GM12878 (cell line): ENCODE data around the gene METTL13. TPM values are rescaled to one million over a fixed set of nuclear protein-coding genes. Genes with fewer than 3 reads are reported as not detected.

Experiments
- ATAC-seq: fragments of 200-7000 bp; cut with Tn5 transposase; 3 replicates; pipeline ENCODE4 v1.9.1; 2020; ENCODE audit warnings: mild to moderate bottlenecking, moderate library complexity
- BruUV-seq: library from RNA; stranded (reverse); fragments of 400-500 nt; replicated peaks from 2 replicates; lab custom pipeline; 2021; lab: Mats Ljungman, UMichigan
- CTCF ChIA-PET: fragments of 300-600 bp; sonication (Branson Sonifier 250); formaldehyde crosslinking; extraction: SDS; loops from one replicate; lab custom pipeline; 2021; ENCODE audit warnings: inconsistent platforms; lab: Yijun Ruan, JAX
- POLR2A ChIA-PET: fragments of 350-600 bp; formaldehyde crosslinking; extraction: SDS; loops from one replicate; lab custom pipeline; 2021; ENCODE audit warnings: inconsistent platforms; lab: Charles Lee
- RAD21 ChIA-PET: fragments of 300-600 bp; sonication (Branson Sonifier 250); formaldehyde crosslinking; loops from one replicate; lab custom pipeline; 2023; ENCODE audit warnings: antibody characterized with exemption; ENCODE audit not compliant: unreplicated experiment; lab: Charles Lee
- SMC1A ChIA-PET: fragments of 300-600 bp; sonication (Branson Sonifier 250); formaldehyde crosslinking; loops from one replicate; lab custom pipeline; 2023; ENCODE audit not compliant: unreplicated experiment, uncharacterized antibody; lab: Charles Lee
- DNase-seq: peaks from one replicate; pipeline ENCODE4 v3.0.0-alpha.2; 2011; ENCODE audit warnings: low read depth, low spot score
- FAIRE-seq: peaks from 3 replicates; lab custom pipeline; 2011; peaks lifted over from hg19 to GRCh38; lab: Jason Lieb, UNC
- H2AFZ ChIP-seq: 2 replicates; pipeline ENCODE4 v1.6.0; 2011; ENCODE audit warnings: low read depth, low read length, control low read depth; ENCODE audit not compliant: control insufficient read depth
- H3K27ac ChIP-seq: 2 replicates; pipeline ENCODE4 v1.5.1; 2011; ENCODE audit warnings: control low read depth; ENCODE audit not compliant: control insufficient read depth, insufficient read depth
- H3K27me3 ChIP-seq, 2 experiments: replicated peaks in 1 of 2; 2 replicates each; pipeline versions ENCODE4 v1.6.0 to v1.6.1; 2011; ENCODE audit warnings: low read length in 1 of 2; ENCODE audit not compliant: control insufficient read depth in 2 of 2, insufficient read depth in 2 of 2
- H3K36me3 ChIP-seq, 2 experiments: 2 replicates each; pipeline ENCODE4 v1.5.1; 2011; ENCODE audit warnings: low read length in 1 of 2; ENCODE audit not compliant: control insufficient read depth in 2 of 2, insufficient read depth in 2 of 2
- H3K4me1 ChIP-seq: 2 replicates; pipeline ENCODE4 v1.6.1; 2011; ENCODE audit warnings: mild to moderate bottlenecking, low read length, moderate library complexity, mixed read lengths; ENCODE audit not compliant: control insufficient read depth, insufficient read depth
- H3K4me2 ChIP-seq: 2 replicates; pipeline ENCODE4 v1.6.0; 2011; ENCODE audit warnings: control low read depth; ENCODE audit not compliant: control insufficient read depth, insufficient read depth
- H3K4me3 ChIP-seq: fragments of 200-600 bp; sonication (generic); 2 replicates; pipeline ENCODE4 v1.5.1; 2016
- H3K79me2 ChIP-seq: 2 replicates; pipeline ENCODE4 v1.6.0; 2011; ENCODE audit warnings: low read length; ENCODE audit not compliant: control insufficient read depth, insufficient read depth
- H3K9ac ChIP-seq: 2 replicates; pipeline ENCODE4 v1.8.0; 2011; ENCODE audit warnings: low read length, control low read depth, mixed read lengths; ENCODE audit not compliant: control insufficient read depth, insufficient read depth
- H3K9me3 ChIP-seq: replicated peaks from 3 replicates; pipeline ENCODE4 v1.5.1; 2011; ENCODE audit warnings: mild to moderate bottlenecking, low read length; ENCODE audit not compliant: control insufficient read depth, insufficient read depth
- H4K20me1 ChIP-seq: 2 replicates; pipeline ENCODE4 v1.6.0; 2011; ENCODE audit not compliant: control insufficient read depth, insufficient read depth
- CREM ChIP-seq: IDR thresholded peaks from 2 replicates; pipeline ENCODE4 v1.6.1; 2014; ENCODE audit warnings: antibody characterized with exemption, low read depth
- EGR1 ChIP-seq, 2 experiments: IDR thresholded peaks; 1 replicate in 1 of 2; 2 replicates in 1 of 2; pipeline ENCODE4 v1.6.1; 2011 to 2012; ENCODE audit warnings: low read depth in 2 of 2, low read length in 2 of 2, borderline replicate concordance in 1 of 2, mild to moderate bottlenecking in 1 of 2, moderate library complexity in 1 of 2
- FOXK2 ChIP-seq: fragments of 450-650 bp; IDR thresholded peaks from 2 replicates; pipeline ENCODE4 v1.6.1; 2017; ENCODE audit warnings: mild to moderate bottlenecking, moderate library complexity
- IKZF2 ChIP-seq, 2 experiments: fragments of 450-650 bp; IDR thresholded peaks; 2 replicates each; pipeline ENCODE4 v1.6.1; 2017; ENCODE audit warnings: mild to moderate bottlenecking in 2 of 2, moderate library complexity in 2 of 2
- RAD51 ChIP-seq: fragments of 450-650 bp; IDR thresholded peaks from 2 replicates; pipeline ENCODE4 v1.6.1; 2016; ENCODE audit warnings: moderate library complexity, mild to moderate bottlenecking, inconsistent platforms
- RFX5 ChIP-seq: IDR thresholded peaks from 2 replicates; pipeline ENCODE4 v1.6.1; 2011; ENCODE audit warnings: low read depth, low read length, improper control_type of control experiment
- STAT3 ChIP-seq: IDR thresholded peaks from 2 replicates; pipeline ENCODE4 v1.6.1; 2011; ENCODE audit warnings: low read depth, low read length, improper control_type of control experiment
- TAF1 ChIP-seq: IDR thresholded peaks from 2 replicates; pipeline ENCODE4 v1.6.1; 2011; ENCODE audit warnings: mild to moderate bottlenecking, low read depth, low read length, borderline replicate concordance
- TARDBP ChIP-seq: IDR thresholded peaks from 2 replicates; pipeline ENCODE4 v1.6.1; 2016; ENCODE audit warnings: borderline replicate concordance
- WGBS: methylation state at CpG from one replicate; pipeline ENCODE4 v1.1.6; 2016; ENCODE audit warnings: low lambda C conversion rate; ENCODE audit not compliant: insufficient replicate concordance, insufficient coverage; ENCODE audit errors: missing lambda C conversion rate; 5-methylcytosine and 5-hydroxymethylcytosine counted together
- in situ Hi-C: fragments of 300-500 bp; cut with MboI; formaldehyde crosslinking; loops from 9 replicates; pipeline ENCODE4 v1.14.3; 2018; ENCODE audit warnings: mixed read lengths
- intact Hi-C: fragments of 100-400 bp; cut with micrococcal nuclease; formaldehyde crosslinking; loops from one replicate; pipeline ENCODE4 v1.14.2; 2022; ENCODE audit not compliant: unreplicated experiment
- polyA plus RNA-seq, 11 experiments: library from polyadenylated mRNA; depleted of rRNA in 4 of 11; unstranded in 6 of 11; stranded (reverse) in 5 of 11; fragments of >200 nt; fragmentation: Nextera tagmentation in 4 of 11; fragmentation: Illumina TruSeq in 1 of 11; extraction: Ambion mirVana in 4 of 11; extraction: Trizol in 1 of 11; gene quantifications; 1 replicate in 1 of 11; 2 replicates in 10 of 11; pipeline versions ENCODE4 v1.2.1 to v1.2.3, GENCODE V29; 2011 to 2016; ENCODE audit warnings: inconsistent platforms in 2 of 11, missing spikeins in 2 of 11, low read depth in 1 of 11
- total RNA-seq, 4 experiments: library from RNA; depleted of rRNA in 3 of 4; stranded (reverse); fragments of >200 nt in 3 of 4; fragmentation: Illumina TruSeq in 1 of 4; extraction: Trizol in 1 of 4; gene quantifications; 2 replicates each; pipeline versions ENCODE4 v1.2.1 to v1.2.3, GENCODE V29; 2013 to 2021
- TF ChIP-seq, protein P1 (sequence below): fragments of 450-650 bp; IDR thresholded peaks from 2 replicates; pipeline ENCODE4 v1.6.1; 2017; ENCODE audit warnings: mild to moderate bottlenecking, low read depth, inconsistent platforms; ENCODE audit not compliant: poor library complexity, severe bottlenecking
- TF ChIP-seq, protein P2 (sequence below): IDR thresholded peaks from 2 replicates; pipeline ENCODE4 v1.6.1; 2012; ENCODE audit warnings: improper control_type of control experiment, low read depth, low read length; ENCODE audit not compliant: insufficient replicate concordance
- TF ChIP-seq, protein P3 (sequence below): fragments of 150-350 bp; IDR thresholded peaks from 2 replicates; pipeline ENCODE4 v1.6.1; 2016; ENCODE audit warnings: low read depth, low read length

Gene METTL13
- total and polyA plus RNA-seq, 10 of the 15 experiments (the other 5 are each of a cell fraction or from before 2014, with no cell fraction given): 12.2 to 47.2 (median 35.0) TPM

DNA sequence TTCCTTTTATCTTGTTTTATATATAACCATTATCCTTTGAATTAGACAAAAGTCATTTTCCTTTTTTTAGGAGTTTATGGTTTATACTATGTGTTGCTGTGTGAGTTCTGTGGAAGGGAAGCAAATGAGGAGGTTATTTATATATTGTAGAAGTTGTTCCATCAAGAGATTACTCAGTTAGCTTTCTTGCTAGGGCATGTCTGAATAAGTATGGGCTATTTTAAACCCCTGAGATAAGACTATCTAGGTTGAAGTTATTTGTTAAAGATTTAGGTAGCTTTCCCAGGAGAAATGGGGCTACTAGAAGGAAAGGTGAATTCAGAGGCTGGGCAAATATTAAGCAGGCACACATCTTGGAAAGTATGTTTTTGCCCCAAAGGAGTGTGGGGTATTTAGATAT lies 23.4 kb upstream of the METTL13 start (continued):
- TF ChIP-seq FOXK2 (no peak), CREM (no peak), STAT3 (no peak), EGR1 (IDR thresholded peaks at IDR 0.05; ENCODE audit: borderline replicate concordance in 1 of 2, low read depth in 2 of 2, low read length in 2 of 2) (no peak), TAF1 (no peak)
- TF ChIP-seq, protein P1, sequence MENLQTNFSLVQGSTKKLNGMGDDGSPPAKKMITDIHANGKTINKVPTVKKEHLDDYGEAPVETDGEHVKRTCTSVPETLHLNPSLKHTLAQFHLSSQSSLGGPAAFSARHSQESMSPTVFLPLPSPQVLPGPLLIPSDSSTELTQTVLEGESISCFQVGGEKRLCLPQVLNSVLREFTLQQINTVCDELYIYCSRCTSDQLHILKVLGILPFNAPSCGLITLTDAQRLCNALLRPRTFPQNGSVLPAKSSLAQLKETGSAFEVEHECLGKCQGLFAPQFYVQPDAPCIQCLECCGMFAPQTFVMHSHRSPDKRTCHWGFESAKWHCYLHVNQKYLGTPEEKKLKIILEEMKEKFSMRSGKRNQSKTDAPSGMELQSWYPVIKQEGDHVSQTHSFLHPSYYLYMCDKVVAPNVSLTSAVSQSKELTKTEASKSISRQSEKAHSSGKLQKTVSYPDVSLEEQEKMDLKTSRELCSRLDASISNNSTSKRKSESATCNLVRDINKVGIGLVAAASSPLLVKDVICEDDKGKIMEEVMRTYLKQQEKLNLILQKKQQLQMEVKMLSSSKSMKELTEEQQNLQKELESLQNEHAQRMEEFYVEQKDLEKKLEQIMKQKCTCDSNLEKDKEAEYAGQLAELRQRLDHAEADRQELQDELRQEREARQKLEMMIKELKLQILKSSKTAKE: no peak
- TF ChIP-seq, all 136 proteins: peak for 0

DNA sequence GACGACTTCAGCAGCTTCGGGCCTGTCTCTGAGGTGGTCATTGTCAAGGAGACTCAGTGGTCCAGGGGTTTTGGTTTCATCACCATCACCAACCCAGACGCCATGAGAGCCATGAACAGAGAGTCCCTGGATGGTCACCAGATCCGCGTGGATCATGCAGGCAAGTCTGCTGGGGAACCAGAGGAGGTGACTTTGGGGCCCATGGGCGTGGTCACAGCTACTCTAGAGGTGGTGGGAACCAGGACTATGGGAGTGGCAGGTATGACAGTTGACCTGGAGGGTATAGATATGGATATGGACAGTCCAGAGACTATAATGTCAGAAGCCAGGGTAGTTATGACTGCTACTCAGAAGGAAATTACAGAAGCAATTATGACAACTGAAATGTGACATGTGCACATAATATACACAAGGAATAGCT lies 19.3 kb upstream of the METTL13 start:
- intact Hi-C loops (no loop called here), in situ Hi-C loops (no loop called here)
- no peak overlapping the region for H3K27ac ChIP-seq
- FAIRE-seq: no peak
- RAD21 ChIA-PET: interaction anchor here (0.6 to 1.0 kb wide), 3 partner anchors 20 to 220 kb away, joined by 3 to 6 read pairs (median 3); partner anchors contain the start of gene VAMP4
- no peak overlapping the region for H3K4me3 ChIP-seq
- H2AFZ ChIP-seq: no peak overlapping the region
- no peak for ATAC-seq
- H4K20me1 ChIP-seq: no peaks in the 10 kb centered on the region
- no peak for DNase-seq
- H3K79me2 ChIP-seq: no peaks in the 10 kb centered on the region
- H3K4me2 ChIP-seq: no peak overlapping the region
- SMC1A ChIA-PET: interaction anchor here (0.6 to 1.0 kb wide), 4 partner anchors 18 to 222 kb away, joined by 3 to 4 read pairs (median 3); partner anchors contain the start of gene METTL13
- 37% methylated on average over 6 of the region's 6 CpGs for WGBS
- no peak overlapping the region for H3K9ac ChIP-seq
- no peaks in the 10 kb centered on the region for H3K36me3 ChIP-seq
- H3K27me3 ChIP-seq: no peaks in the 10 kb centered on the region; a peak in 1 of 4 replicates
- CTCF ChIA-PET: interaction anchor here (1.6 kb wide), 1 partner anchor 116 kb away, joined by 3 read pairs; no protein-coding TSS in a partner anchor
- H3K9me3 ChIP-seq: no peaks in the 10 kb centered on the region
- no peaks in the 10 kb centered on the region for H3K4me1 ChIP-seq
- POLR2A ChIA-PET: no interaction called here
- BruUV-seq: no TSS peak
- TF ChIP-seq IKZF2 (IDR thresholded peaks at IDR 0.05) (no peak), RAD51 (no peak), TARDBP (no peak), RFX5 (no peak)
- TF ChIP-seq, protein P2, sequence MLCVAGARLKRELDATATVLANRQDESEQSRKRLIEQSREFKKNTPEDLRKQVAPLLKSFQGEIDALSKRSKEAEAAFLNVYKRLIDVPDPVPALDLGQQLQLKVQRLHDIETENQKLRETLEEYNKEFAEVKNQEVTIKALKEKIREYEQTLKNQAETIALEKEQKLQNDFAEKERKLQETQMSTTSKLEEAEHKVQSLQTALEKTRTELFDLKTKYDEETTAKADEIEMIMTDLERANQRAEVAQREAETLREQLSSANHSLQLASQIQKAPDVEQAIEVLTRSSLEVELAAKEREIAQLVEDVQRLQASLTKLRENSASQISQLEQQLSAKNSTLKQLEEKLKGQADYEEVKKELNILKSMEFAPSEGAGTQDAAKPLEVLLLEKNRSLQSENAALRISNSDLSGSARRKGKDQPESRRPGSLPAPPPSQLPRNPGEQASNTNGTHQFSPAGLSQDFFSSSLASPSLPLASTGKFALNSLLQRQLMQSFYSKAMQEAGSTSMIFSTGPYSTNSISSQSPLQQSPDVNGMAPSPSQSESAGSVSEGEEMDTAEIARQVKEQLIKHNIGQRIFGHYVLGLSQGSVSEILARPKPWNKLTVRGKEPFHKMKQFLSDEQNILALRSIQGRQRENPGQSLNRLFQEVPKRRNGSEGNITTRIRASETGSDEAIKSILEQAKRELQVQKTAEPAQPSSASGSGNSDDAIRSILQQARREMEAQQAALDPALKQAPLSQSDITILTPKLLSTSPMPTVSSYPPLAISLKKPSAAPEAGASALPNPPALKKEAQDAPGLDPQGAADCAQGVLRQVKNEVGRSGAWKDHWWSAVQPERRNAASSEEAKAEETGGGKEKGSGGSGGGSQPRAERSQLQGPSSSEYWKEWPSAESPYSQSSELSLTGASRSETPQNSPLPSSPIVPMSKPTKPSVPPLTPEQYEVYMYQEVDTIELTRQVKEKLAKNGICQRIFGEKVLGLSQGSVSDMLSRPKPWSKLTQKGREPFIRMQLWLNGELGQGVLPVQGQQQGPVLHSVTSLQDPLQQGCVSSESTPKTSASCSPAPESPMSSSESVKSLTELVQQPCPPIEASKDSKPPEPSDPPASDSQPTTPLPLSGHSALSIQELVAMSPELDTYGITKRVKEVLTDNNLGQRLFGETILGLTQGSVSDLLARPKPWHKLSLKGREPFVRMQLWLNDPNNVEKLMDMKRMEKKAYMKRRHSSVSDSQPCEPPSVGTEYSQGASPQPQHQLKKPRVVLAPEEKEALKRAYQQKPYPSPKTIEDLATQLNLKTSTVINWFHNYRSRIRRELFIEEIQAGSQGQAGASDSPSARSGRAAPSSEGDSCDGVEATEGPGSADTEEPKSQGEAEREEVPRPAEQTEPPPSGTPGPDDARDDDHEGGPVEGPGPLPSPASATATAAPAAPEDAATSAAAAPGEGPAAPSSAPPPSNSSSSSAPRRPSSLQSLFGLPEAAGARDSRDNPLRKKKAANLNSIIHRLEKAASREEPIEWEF: no peak
- TF ChIP-seq, protein P3, sequence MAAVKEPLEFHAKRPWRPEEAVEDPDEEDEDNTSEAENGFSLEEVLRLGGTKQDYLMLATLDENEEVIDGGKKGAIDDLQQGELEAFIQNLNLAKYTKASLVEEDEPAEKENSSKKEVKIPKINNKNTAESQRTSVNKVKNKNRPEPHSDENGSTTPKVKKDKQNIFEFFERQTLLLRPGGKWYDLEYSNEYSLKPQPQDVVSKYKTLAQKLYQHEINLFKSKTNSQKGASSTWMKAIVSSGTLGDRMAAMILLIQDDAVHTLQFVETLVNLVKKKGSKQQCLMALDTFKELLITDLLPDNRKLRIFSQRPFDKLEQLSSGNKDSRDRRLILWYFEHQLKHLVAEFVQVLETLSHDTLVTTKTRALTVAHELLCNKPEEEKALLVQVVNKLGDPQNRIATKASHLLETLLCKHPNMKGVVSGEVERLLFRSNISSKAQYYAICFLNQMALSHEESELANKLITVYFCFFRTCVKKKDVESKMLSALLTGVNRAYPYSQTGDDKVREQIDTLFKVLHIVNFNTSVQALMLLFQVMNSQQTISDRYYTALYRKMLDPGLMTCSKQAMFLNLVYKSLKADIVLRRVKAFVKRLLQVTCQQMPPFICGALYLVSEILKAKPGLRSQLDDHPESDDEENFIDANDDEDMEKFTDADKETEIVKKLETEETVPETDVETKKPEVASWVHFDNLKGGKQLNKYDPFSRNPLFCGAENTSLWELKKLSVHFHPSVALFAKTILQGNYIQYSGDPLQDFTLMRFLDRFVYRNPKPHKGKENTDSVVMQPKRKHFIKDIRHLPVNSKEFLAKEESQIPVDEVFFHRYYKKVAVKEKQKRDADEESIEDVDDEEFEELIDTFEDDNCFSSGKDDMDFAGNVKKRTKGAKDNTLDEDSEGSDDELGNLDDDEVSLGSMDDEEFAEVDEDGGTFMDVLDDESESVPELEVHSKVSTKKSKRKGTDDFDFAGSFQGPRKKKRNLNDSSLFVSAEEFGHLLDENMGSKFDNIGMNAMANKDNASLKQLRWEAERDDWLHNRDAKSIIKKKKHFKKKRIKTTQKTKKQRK: no peak
